Measurements from ENCODE around the gene SOX8.
"Not testable (repeated sequence)": the region's sequence is repeated elsewhere in the genome, so short reads cannot be mapped to it uniquely, and the experiment has no call there.

Gene SOX8

DNA sequence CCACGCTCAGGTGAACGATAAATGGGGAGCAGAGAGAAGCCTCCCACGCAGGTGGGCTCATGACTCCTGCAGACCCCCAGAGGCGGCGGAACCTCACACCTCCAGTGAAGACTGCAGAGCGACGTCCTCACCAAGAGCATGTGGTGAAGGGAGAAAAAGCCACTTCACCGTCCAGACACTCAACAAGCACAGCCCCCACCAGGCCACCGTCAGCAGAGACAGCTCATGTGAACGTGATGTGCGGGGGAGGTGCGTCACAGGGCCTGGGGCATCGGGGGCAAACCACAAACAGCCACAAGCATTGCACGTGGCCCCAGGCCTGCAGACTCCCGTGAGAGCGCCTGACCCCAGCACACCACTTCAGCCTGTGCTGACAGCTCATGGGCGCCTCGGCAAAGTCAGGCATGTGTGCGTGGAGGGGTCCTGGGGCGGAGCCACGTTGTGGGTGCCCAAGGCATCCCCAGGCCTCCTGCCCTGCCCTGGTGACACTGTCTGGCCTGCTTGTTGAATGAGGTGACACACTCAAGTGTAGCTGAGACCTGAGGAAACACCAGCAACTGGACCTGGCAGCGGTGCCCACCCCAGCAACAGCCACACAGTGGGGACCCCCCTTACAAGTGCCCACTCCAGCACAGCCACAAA lies 29.8 kb upstream of the SOX8 start:
- no peak overlapping the region for H3K27ac ChIP-seq (ENCODE audit: low read depth in 2 of 2, low read length in 2 of 2)
- H3K4me1 ChIP-seq (ENCODE audit: control insufficient read depth in 2 of 2, insufficient read depth in 2 of 2, low read length in 2 of 2), result no peaks in the 10 kb centered on the region
- H3K9ac ChIP-seq (ENCODE audit: low read depth in 1 of 2, low read length in 2 of 2), result no peak overlapping the region

DNA sequence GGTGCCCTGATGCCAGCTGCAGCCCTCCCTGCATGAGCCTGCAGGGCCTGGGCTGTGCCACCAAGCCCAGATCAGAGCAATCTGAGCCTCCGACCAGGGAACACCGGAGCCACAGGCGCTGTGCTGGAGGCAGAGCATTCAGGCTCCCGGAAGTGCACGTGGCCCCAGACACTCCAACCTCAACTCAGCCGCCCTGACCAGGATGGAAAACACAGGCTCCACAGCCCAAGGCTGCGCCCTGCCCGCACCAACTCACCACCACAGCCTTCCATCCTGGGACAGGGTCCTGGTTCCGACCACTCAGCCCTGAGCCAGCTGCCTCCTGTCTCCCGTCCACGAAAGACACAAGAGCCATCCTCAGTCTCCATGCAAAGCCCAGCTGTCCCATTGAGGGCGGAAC lies 29.2 kb upstream of the SOX8 start:
- no peak overlapping the region for H3K27ac ChIP-seq (ENCODE audit: low read depth in 2 of 2, low read length in 2 of 2)
- H3K27me3 ChIP-seq (ENCODE audit: control insufficient read depth in 2 of 2, insufficient read depth in 2 of 2, low read length in 2 of 2), result no peaks in the 10 kb centered on the region
- H3K36me3 ChIP-seq (ENCODE audit: control insufficient read depth in 2 of 2, insufficient read depth in 2 of 2, low read length in 2 of 2), result peaks cover 0 to 12% of the 10 kb centered on the region in 2 donors
- no peaks in the 10 kb centered on the region for H3K4me1 ChIP-seq (ENCODE audit: control insufficient read depth in 2 of 2, insufficient read depth in 2 of 2, low read length in 2 of 2)
- H3K9ac ChIP-seq (ENCODE audit: low read depth in 1 of 2, low read length in 2 of 2), result no peak overlapping the region
- H3K9me3 ChIP-seq (ENCODE audit: control insufficient read depth in 2 of 2, low read length in 2 of 2), result no peaks in the 10 kb centered on the region
- no peak overlapping the region for H3K4me3 ChIP-seq (ENCODE audit: low read length in 2 of 2)

More for the DNA sequence above, 29.8 kb upstream of the SOX8 start:
- no peak overlapping the region for H3K4me3 ChIP-seq (ENCODE audit: low read length in 2 of 2)
- no peaks in the 10 kb centered on the region for H3K27me3 ChIP-seq (ENCODE audit: control insufficient read depth in 2 of 2, insufficient read depth in 2 of 2, low read length in 2 of 2)
- peaks cover 2 to 12% of the 10 kb centered on the region in 2 donors for H3K36me3 ChIP-seq (ENCODE audit: control insufficient read depth in 2 of 2, insufficient read depth in 2 of 2, low read length in 2 of 2)
- no peaks in the 10 kb centered on the region for H3K9me3 ChIP-seq (ENCODE audit: control insufficient read depth in 2 of 2, low read length in 2 of 2)

DNA sequence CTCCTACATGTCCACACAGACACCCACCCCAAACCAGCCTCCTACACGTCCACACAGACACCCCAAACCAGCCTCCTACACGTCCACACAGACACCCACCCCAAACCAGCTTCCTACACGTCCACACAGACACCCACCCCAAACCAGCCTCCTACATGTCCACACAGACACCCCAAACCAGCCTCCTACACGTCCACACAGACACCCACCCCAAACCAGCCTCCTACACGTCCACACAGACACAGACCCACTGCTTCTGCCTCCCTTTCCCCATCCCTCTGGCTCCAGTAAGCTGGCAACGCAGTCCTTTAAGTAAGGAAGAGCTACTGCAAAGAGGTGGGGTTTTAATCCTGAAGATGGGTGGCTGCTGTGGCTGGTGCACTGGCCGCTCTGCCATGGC lies 27.8 kb upstream of the SOX8 start:
- H3K4me3 ChIP-seq (ENCODE audit: low read length in 2 of 2); H3K4me1 ChIP-seq (ENCODE audit: control insufficient read depth in 2 of 2, insufficient read depth in 2 of 2, low read length in 2 of 2); H3K27ac ChIP-seq (ENCODE audit: low read depth in 2 of 2, low read length in 2 of 2); H3K9ac ChIP-seq (ENCODE audit: low read depth in 1 of 2, low read length in 2 of 2); H3K9me3 ChIP-seq (ENCODE audit: control insufficient read depth in 2 of 2, low read length in 2 of 2); H3K27me3 ChIP-seq (ENCODE audit: control insufficient read depth in 2 of 2, insufficient read depth in 2 of 2, low read length in 2 of 2): not testable (repeated sequence)
- H3K36me3 ChIP-seq (ENCODE audit: control insufficient read depth in 2 of 2, insufficient read depth in 2 of 2, low read length in 2 of 2), result peaks cover 0 to 12% of the 10 kb centered on the region in 2 donors

DNA sequence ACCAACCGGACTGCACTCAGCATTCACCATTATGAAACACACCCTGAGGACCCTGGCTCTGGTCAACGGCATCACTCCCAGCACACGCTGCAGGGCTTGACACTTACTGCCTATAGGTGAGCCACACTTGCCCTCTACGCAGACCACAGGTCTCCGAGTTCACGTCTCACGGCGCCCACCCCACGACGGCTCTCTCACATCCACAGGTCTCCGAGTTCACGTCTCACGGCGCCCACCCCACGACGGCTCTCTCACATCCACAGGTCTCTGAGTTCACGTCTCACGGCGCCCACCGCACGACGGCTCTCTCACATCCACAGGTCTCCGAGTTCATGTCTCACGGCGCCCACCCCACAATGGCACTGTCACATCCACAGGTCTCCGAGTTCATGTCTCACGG lies 25.8 kb upstream of the SOX8 start:
- H3K36me3 ChIP-seq (ENCODE audit: control insufficient read depth in 2 of 2, insufficient read depth in 2 of 2, low read length in 2 of 2), result peaks cover 0 to 12% of the 10 kb centered on the region in 2 donors
- H3K4me3 ChIP-seq (ENCODE audit: low read length in 2 of 2); H3K27ac ChIP-seq (ENCODE audit: low read depth in 2 of 2, low read length in 2 of 2); H3K9me3 ChIP-seq (ENCODE audit: control insufficient read depth in 2 of 2, low read length in 2 of 2); H3K9ac ChIP-seq (ENCODE audit: low read depth in 1 of 2, low read length in 2 of 2); H3K27me3 ChIP-seq (ENCODE audit: control insufficient read depth in 2 of 2, insufficient read depth in 2 of 2, low read length in 2 of 2); H3K4me1 ChIP-seq (ENCODE audit: control insufficient read depth in 2 of 2, insufficient read depth in 2 of 2, low read length in 2 of 2): not testable (repeated sequence)

DNA sequence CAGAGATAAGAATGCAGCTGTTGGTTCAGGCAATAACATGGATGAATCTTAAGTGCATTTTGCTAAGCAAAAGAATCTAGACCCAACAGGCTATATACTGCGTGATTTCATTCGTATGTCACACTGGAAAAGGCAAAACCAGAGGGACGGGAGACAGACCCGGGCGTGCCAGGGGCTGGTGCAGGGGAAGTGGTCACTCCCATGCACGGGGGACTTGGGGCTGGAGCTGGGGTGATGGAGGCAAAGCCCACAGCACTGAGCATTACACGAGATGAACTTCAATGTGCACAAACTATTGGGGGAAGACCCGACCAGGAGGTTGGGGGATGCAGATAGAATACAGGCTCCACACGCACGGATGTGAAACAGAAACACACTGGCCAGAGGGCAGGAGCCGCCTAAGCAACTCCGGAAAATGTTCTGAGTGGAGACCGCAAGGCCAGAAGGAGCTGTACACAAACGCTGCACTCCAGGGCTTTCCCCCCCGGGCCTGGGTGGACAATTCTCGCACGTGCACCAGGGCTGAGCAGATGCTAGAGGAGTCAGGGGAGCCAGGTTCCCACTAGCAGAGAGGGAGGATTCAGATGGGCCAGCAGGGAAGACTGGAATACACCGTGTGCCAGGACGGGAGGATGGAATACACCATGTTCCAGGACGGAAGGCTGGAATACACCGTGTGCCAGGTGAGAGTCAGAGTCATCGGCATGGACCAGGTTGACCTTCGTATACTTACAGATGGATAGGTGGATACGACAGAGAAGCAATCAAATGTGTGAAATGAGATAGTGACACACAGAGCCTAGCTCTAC lies 22.1 kb upstream of the SOX8 start:
- Histone ChIP-seq H3K36me3 (ENCODE audit: control insufficient read depth in 2 of 2, insufficient read depth in 2 of 2, low read length in 2 of 2) (peaks cover 0 to 3% of the 10 kb centered on the region in 2 donors), H3K4me1 (ENCODE audit: control insufficient read depth in 2 of 2, insufficient read depth in 2 of 2, low read length in 2 of 2) (peaks cover 10 to 11% of the 10 kb centered on the region in 2 donors), H3K9ac (ENCODE audit: low read depth in 1 of 2, low read length in 2 of 2) (no peak overlapping the region), H3K9me3 (ENCODE audit: control insufficient read depth in 2 of 2, low read length in 2 of 2) (no peaks in the 10 kb centered on the region), H3K4me3 (ENCODE audit: low read length in 2 of 2) (no peak overlapping the region), H3K27ac (ENCODE audit: low read depth in 2 of 2, low read length in 2 of 2) (no peak overlapping the region), H3K27me3 (ENCODE audit: control insufficient read depth in 2 of 2, insufficient read depth in 2 of 2, low read length in 2 of 2) (no peaks in the 10 kb centered on the region)

DNA sequence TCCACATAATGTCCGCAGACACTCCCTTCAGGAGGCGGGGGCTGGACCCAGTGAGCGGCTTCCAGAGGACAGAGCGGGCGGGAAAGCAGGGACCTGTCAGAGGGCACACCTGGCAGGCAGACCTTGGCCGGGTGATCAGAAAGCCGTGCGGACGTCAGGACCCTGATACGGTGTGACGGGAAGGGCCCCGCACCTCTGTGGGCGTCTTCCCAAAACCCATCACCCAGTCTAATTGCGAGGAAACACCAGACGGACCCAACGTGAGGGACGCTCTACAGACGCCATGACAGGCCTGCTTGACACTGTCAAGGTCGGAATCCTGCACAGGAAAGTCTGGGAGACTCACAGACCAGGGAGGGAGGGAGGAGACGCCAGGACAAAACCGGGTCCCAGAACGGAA lies 19.2 kb upstream of the SOX8 start:
- Histone ChIP-seq H3K4me1 (ENCODE audit: control insufficient read depth in 2 of 2, insufficient read depth in 2 of 2, low read length in 2 of 2) (peaks cover 15 to 18% of the 10 kb centered on the region in 2 donors), H3K36me3 (ENCODE audit: control insufficient read depth in 2 of 2, insufficient read depth in 2 of 2, low read length in 2 of 2) (peaks cover 0 to 4% of the 10 kb centered on the region in 2 donors), H3K27ac (ENCODE audit: low read depth in 2 of 2, low read length in 2 of 2) (no peak overlapping the region), H3K27me3 (ENCODE audit: control insufficient read depth in 2 of 2, insufficient read depth in 2 of 2, low read length in 2 of 2) (no peaks in the 10 kb centered on the region), H3K4me3 (ENCODE audit: low read length in 2 of 2) (no peak overlapping the region), H3K9me3 (ENCODE audit: control insufficient read depth in 2 of 2, low read length in 2 of 2) (no peaks in the 10 kb centered on the region), H3K9ac (ENCODE audit: low read depth in 1 of 2, low read length in 2 of 2) (no peak overlapping the region)

DNA sequence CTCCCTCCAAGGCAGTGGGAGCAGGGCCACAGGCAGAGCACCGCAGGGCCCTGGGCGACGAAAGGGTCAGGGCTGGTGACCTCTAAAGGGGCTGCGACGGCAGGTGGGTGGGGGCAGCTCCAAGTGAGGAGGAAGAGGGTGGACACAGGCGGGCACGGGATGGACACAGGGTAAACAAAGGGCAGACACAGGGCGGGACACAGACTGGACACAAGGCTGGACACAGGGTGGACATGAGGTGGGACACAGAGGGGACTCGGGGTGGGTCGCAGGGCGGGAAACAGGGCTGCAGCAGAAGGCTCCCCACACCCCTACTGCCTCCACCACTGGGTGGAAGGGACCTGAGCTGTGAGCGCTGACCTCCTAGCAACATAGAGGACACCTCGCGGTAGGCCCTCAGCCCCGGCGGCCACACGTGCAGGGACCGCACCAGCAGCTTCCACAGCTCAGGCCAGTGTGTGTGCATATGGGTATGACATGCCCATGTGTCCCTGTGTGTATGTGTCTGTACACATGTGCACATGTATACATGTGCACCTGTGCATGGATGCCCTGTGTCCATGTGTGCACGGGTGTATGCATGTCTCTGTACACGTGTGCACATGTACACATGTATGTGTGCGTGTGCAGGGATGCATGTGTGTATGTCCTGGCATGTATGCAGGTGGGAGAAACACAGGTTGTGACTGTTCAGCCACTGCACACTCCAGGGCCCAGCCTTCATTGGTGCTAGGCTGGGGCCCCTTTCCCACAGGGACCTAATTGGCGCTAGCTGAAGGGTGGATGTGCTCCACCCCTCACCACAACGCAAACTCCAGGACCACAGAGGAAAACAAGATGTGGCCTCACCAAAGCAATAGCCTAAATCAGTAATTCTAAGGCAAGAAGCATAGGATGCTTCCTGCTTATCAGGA lies 18.4 kb upstream of the SOX8 start:
- H3K9me3 ChIP-seq (ENCODE audit: control insufficient read depth in 2 of 2, low read length in 2 of 2), result no peaks in the 10 kb centered on the region
- H3K36me3 ChIP-seq (ENCODE audit: control insufficient read depth in 2 of 2, insufficient read depth in 2 of 2, low read length in 2 of 2), result peaks cover 0 to 4% of the 10 kb centered on the region in 2 donors
- peak overlapping the region; percentile 53 to 70 for H3K27ac ChIP-seq (ENCODE audit: low read depth in 2 of 2, low read length in 2 of 2)
- H3K4me3 ChIP-seq (ENCODE audit: low read length in 2 of 2), result peak overlapping the region in 1 of 2 donors; percentile 69
- no peaks in the 10 kb centered on the region for H3K27me3 ChIP-seq (ENCODE audit: control insufficient read depth in 2 of 2, insufficient read depth in 2 of 2, low read length in 2 of 2)
- H3K9ac ChIP-seq (ENCODE audit: low read depth in 1 of 2, low read length in 2 of 2), result peak overlapping the region; percentile 16 to 49
- H3K4me1 ChIP-seq (ENCODE audit: control insufficient read depth in 2 of 2, insufficient read depth in 2 of 2, low read length in 2 of 2), result peaks cover 15 to 18% of the 10 kb centered on the region in 2 donors

DNA sequence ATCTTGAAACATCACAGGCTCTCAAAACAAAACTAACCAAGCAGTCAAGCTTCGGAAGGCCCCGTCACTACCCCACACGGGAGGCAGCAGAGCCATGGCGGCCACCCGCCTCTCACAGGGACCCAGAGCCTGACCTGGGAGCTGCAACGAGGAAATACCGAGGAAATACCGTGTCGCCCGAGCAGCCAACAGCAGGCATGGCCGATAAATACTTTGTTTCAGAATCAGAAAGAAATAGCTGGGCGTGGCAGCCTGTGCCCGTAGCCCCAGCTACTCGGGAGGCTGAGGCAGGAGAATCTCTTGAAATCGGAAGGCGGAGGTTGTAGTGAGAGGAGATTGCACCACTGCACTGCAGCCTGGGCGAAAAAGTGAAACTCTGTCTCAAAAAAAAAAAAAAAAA lies 17.7 kb upstream of the SOX8 start:
- H3K27me3 ChIP-seq (ENCODE audit: control insufficient read depth in 2 of 2, insufficient read depth in 2 of 2, low read length in 2 of 2), result no peaks in the 10 kb centered on the region
- H3K4me3 ChIP-seq (ENCODE audit: low read length in 2 of 2), result peak overlapping the region; percentile 37 to 69
- no peaks in the 10 kb centered on the region for H3K9me3 ChIP-seq (ENCODE audit: control insufficient read depth in 2 of 2, low read length in 2 of 2)
- peaks cover 0 to 4% of the 10 kb centered on the region in 2 donors for H3K36me3 ChIP-seq (ENCODE audit: control insufficient read depth in 2 of 2, insufficient read depth in 2 of 2, low read length in 2 of 2)
- peaks cover 15 to 18% of the 10 kb centered on the region in 2 donors for H3K4me1 ChIP-seq (ENCODE audit: control insufficient read depth in 2 of 2, insufficient read depth in 2 of 2, low read length in 2 of 2)
- peak overlapping the region; percentile 16 to 49 for H3K9ac ChIP-seq (ENCODE audit: low read depth in 1 of 2, low read length in 2 of 2)
- H3K27ac ChIP-seq (ENCODE audit: low read depth in 2 of 2, low read length in 2 of 2), result peak overlapping the region; percentile 53 to 70

DNA sequence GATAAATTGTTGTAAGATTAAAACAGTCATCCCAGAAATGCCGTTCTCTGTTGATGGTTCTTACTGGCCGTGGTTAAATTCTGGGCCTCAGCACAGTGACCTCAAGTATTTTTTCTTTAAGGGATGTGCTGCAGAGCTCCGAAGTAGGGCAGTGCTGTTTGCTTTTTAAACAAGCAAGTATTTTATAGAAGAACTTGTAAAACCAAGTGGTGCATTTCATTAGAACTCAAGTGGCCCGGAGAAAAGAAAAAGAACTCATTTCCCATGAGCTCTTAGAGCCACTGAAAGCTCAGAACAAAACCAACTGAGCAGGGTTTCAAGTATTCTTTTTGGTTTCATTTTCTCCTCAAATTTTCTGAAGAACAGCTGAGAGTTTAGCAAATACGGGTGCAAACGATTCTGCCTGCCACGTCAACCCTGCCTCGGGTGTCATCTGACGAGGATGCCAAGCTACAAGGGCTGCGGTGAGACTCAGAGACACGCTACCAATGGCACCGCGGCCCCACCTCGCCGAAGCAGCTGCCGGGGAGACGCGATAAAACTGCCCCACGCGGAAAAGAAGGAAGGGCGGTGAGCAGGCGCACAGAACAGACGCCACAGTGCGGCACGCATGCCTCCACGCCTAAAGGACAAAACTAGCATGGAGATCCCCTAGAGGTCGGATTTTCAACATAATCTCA lies 17.1 kb upstream of the SOX8 start:
- Histone ChIP-seq H3K4me3 (ENCODE audit: low read length in 2 of 2) (peak overlapping the region; percentile 37 to 69), H3K36me3 (ENCODE audit: control insufficient read depth in 2 of 2, insufficient read depth in 2 of 2, low read length in 2 of 2) (peaks cover 0 to 4% of the 10 kb centered on the region in 2 donors), H3K27ac (ENCODE audit: low read depth in 2 of 2, low read length in 2 of 2) (peak overlapping the region; percentile 62 to 70), H3K9me3 (ENCODE audit: control insufficient read depth in 2 of 2, low read length in 2 of 2) (no peaks in the 10 kb centered on the region), H3K4me1 (ENCODE audit: control insufficient read depth in 2 of 2, insufficient read depth in 2 of 2, low read length in 2 of 2) (peaks cover 15 to 19% of the 10 kb centered on the region in 2 donors), H3K27me3 (ENCODE audit: control insufficient read depth in 2 of 2, insufficient read depth in 2 of 2, low read length in 2 of 2) (no peaks in the 10 kb centered on the region), H3K9ac (ENCODE audit: low read depth in 1 of 2, low read length in 2 of 2) (peak overlapping the region; percentile 15 to 44)

All from mucosa of rectum (tissue), 2 donors.